ENCODE data around the gene DDX60. TPM values are rescaled to one million over a fixed set of nuclear protein-coding genes. Genes with fewer than 3 reads are reported as not detected.
"Not testable (repeated sequence)": the region's sequence is repeated elsewhere in the genome, so short reads cannot be mapped to it uniquely, and the experiment has no call there.

The DDX60 gene
- total RNA-seq, 2 donors from 2014 or later = 16.2 to 38.0 TPM

DNA sequence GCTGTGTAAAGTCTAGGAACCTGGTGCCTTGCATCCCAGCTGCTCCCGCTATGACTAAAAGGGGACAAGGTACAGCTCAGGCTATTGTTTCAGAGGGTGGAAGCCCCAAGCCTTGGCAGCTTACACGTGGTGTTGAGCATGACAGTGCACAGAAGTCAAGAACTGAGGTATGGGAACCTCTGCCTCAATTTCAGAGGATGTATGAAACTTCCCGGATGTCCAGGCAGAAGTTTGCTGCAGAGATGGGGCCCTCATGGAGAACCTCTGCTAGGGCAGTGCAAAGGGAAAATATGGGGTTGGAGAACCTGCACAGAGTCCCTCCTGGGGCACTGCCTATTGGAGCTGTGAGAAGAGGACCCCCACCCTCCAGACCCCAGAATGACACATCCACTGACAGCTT lies 76.6 kb downstream of the DDX60 start:
- TF ChIP-seq, protein P1, sequence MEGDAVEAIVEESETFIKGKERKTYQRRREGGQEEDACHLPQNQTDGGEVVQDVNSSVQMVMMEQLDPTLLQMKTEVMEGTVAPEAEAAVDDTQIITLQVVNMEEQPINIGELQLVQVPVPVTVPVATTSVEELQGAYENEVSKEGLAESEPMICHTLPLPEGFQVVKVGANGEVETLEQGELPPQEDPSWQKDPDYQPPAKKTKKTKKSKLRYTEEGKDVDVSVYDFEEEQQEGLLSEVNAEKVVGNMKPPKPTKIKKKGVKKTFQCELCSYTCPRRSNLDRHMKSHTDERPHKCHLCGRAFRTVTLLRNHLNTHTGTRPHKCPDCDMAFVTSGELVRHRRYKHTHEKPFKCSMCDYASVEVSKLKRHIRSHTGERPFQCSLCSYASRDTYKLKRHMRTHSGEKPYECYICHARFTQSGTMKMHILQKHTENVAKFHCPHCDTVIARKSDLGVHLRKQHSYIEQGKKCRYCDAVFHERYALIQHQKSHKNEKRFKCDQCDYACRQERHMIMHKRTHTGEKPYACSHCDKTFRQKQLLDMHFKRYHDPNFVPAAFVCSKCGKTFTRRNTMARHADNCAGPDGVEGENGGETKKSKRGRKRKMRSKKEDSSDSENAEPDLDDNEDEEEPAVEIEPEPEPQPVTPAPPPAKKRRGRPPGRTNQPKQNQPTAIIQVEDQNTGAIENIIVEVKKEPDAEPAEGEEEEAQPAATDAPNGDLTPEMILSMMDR (IDR thresholded peaks at IDR 0.05) = no peak
- no peaks in the 10 kb centered on the region for H3K9me3 ChIP-seq

DNA sequence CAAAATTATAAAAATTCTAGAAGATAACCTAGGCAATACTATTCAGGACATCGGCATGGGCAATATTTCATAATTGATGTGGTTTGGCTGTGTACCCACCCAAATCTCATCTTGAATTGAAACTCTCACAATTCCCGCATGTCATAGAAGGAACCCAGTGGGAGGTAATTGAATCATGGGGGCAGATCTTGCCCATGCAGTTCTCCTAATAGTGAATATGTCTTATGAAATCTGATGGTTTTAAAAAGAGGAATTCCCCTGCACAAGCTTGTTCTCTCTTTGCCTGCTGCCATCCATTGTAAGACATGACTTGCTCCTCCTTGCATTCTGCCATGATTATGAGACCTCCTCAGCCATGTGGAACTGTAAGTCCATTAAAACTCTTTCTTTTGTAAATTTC lies 77.7 kb downstream of the DDX60 start:
- DNase-seq (ENCODE audit: low spot score) = no peak
- no peak for ATAC-seq (ENCODE audit: insufficient number of reproducible peaks, low FRiP score, low read depth)
- Histone ChIP-seq H3K9me3 (no peaks in the 10 kb centered on the region), H3K36me3 (peaks cover 13% of the 10 kb centered on the region), H3K27ac (no peak overlapping the region), H3K4me3 (no peak overlapping the region), H3K27me3 (replicated peaks; ENCODE audit: insufficient read depth) (no peaks in the 10 kb centered on the region), H3K4me1 (ENCODE audit: control insufficient read depth in 1 of 2, low read depth in 2 of 2) (no peaks in the 10 kb centered on the region)
- TF ChIP-seq, protein P1 (IDR thresholded peaks at IDR 0.05) = no peak

More for the DNA sequence above, 76.6 kb downstream of the DDX60 start:
- H3K4me3 ChIP-seq = no peak overlapping the region
- H3K36me3 ChIP-seq = peaks cover 13% of the 10 kb centered on the region
- ATAC-seq (ENCODE audit: insufficient number of reproducible peaks, low FRiP score, low read depth) = no peak
- H3K27ac ChIP-seq = no peak overlapping the region
- H3K4me1 ChIP-seq (ENCODE audit: control insufficient read depth in 1 of 2, low read depth in 2 of 2) = no peaks in the 10 kb centered on the region
- DNase-seq (ENCODE audit: low spot score) = no peak
- H3K27me3 ChIP-seq (replicated peaks; ENCODE audit: insufficient read depth) = no peaks in the 10 kb centered on the region

DNA sequence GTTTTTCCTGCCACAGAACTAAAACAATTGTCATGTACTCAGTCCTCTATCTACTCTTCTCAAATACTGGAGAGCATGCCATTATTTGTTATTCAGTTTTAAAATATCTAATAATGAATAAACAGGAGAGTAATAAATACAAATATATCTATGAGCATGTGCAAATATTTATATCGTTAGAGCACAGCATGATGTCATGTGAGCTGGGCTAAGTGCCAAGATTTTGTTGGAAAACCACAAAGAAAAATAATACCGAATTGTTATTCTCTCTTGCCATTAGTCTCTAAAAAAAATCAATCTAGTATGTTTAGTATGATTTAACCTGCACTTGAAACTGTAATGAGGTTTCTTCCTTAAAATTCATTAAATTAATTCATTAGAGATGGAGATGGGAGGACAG lies 97.3 kb downstream of the DDX60 start:
- peaks cover 29% of the 10 kb centered on the region for H3K36me3 ChIP-seq
- no peak overlapping the region for H3K4me3 ChIP-seq
- H3K4me1 ChIP-seq (ENCODE audit: control insufficient read depth in 1 of 2, low read depth in 2 of 2) = no peaks in the 10 kb centered on the region
- TF ChIP-seq, protein P1 (IDR thresholded peaks at IDR 0.05) = no peak
- no peak overlapping the region for H3K27ac ChIP-seq
- no peaks in the 10 kb centered on the region for H3K27me3 ChIP-seq (replicated peaks; ENCODE audit: insufficient read depth)
- no peaks in the 10 kb centered on the region for H3K9me3 ChIP-seq
- DNase-seq (ENCODE audit: low spot score) (no peak), ATAC-seq (ENCODE audit: insufficient number of reproducible peaks, low FRiP score, low read depth) (no peak)

DNA sequence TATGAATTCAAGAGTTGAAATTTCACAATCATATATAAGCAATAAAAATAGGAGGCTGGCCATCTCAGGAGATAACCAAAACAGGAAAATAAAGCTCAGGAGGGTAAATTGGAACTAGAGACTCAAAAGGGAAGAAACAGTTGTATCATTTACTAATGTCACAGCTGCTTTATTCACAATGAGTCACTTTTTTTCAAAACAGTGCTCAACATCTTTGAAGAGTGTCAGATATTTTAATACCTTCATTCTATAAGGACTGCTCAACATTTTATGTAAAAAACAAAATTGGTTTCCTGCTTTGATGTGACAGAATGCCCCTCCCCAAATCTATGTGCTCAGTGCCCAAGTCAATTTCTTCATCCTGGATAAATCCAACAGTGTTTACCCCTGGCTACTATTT lies 97.7 kb downstream of the DDX60 start:
- Histone ChIP-seq H3K27me3 (replicated peaks; ENCODE audit: insufficient read depth) (no peaks in the 10 kb centered on the region), H3K27ac (no peak overlapping the region), H3K36me3 (peaks cover 30% of the 10 kb centered on the region), H3K4me3 (no peak overlapping the region), H3K4me1 (ENCODE audit: control insufficient read depth in 1 of 2, low read depth in 2 of 2) (no peaks in the 10 kb centered on the region), H3K9me3 (no peaks in the 10 kb centered on the region)
- TF ChIP-seq, protein P1 (IDR thresholded peaks at IDR 0.05) = no peak
- no peak for DNase-seq (ENCODE audit: low spot score)
- ATAC-seq (ENCODE audit: insufficient number of reproducible peaks, low FRiP score, low read depth) = no peak

DNA sequence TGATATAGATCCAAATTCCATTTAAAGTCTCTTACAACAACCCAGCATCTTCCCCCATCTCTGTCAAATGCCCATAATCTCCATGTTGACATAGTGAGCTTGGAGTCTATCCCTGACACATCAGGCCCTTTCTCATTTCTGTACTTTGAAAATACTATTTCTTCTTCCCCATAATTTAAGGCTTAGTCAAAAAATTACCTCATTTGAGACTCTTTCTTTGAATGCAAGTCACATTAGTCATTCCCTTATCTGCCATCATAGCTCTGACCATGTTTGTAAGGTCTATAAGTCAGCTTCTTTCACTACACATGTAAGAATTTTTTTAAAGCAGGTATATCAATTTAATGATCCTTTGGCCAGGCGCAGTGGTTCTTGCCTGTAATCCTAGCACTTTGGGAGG lies 99.9 kb downstream of the DDX60 start:
- ATAC-seq (ENCODE audit: insufficient number of reproducible peaks, low FRiP score, low read depth) = no peak
- peaks cover 29% of the 10 kb centered on the region for H3K36me3 ChIP-seq
- TF ChIP-seq, protein P1 (IDR thresholded peaks at IDR 0.05) = no peak

DNA sequence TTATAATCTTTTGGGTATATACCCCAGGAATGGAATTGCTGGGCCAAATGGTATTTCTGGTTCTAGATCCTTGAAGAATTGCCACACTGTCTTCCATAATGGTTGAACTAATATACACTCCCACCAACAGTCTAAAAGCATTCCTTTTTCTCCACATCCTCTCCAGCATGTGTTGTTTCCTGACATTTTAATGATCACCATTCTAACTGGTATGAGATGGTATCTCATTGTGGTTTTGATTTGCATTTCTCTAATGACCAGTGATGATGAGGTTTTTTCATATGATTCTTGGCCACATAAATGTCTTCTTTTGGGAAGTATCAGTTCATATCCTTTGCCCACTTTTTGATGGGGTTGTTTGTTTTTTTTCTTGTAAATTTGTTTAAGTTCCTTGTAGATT lies 105.0 kb downstream of the DDX60 start:
- H3K27ac ChIP-seq; H3K9me3 ChIP-seq; H3K4me1 ChIP-seq (ENCODE audit: control insufficient read depth in 1 of 2, low read depth in 2 of 2); H3K27me3 ChIP-seq (replicated peaks; ENCODE audit: insufficient read depth); H3K4me3 ChIP-seq; DNase-seq (ENCODE audit: low spot score); ATAC-seq (ENCODE audit: insufficient number of reproducible peaks, low FRiP score, low read depth): not testable (repeated sequence)
- H3K36me3 ChIP-seq = peaks cover 15% of the 10 kb centered on the region

More for the DNA sequence above, 99.9 kb downstream of the DDX60 start:
- Histone ChIP-seq H3K27ac (no peak overlapping the region), H3K4me1 (ENCODE audit: control insufficient read depth in 1 of 2, low read depth in 2 of 2) (no peaks in the 10 kb centered on the region), H3K4me3 (no peak overlapping the region), H3K27me3 (replicated peaks; ENCODE audit: insufficient read depth) (no peaks in the 10 kb centered on the region), H3K9me3 (no peaks in the 10 kb centered on the region)
- DNase-seq (ENCODE audit: low spot score) = no peak

Data from thoracic aorta (tissue), 2 donors.